Measurements from ENCODE around the gene FMN1. TPM values are rescaled to one million over a fixed set of nuclear protein-coding genes. Genes with fewer than 3 reads are reported as not detected.

Gene FMN1
- total RNA-seq, 1 donor from 2014 or later: 4.3 TPM

- no peak for DNase-seq (ENCODE audit: low read depth)
- H3K4me3 ChIP-seq (ENCODE audit: low read depth, low read length): no peak overlapping the region
- no peak for TF ChIP-seq CTCF (conservative IDR thresholded peaks at IDR 0.05; ENCODE audit: low read depth, low read length)
These were observed 315.4 kb downstream of the FMN1 start for GRCh38 chr15:32878869-32879805.

- no peak overlapping the region for H3K4me3 ChIP-seq (ENCODE audit: low read depth, low read length)
- no peak for TF ChIP-seq CTCF (conservative IDR thresholded peaks at IDR 0.05; ENCODE audit: low read depth, low read length)
- DNase-seq (ENCODE audit: low read depth): no peak
These were observed 316.2 kb downstream of the FMN1 start for GRCh38 chr15:32878342-32878741.

DNA sequence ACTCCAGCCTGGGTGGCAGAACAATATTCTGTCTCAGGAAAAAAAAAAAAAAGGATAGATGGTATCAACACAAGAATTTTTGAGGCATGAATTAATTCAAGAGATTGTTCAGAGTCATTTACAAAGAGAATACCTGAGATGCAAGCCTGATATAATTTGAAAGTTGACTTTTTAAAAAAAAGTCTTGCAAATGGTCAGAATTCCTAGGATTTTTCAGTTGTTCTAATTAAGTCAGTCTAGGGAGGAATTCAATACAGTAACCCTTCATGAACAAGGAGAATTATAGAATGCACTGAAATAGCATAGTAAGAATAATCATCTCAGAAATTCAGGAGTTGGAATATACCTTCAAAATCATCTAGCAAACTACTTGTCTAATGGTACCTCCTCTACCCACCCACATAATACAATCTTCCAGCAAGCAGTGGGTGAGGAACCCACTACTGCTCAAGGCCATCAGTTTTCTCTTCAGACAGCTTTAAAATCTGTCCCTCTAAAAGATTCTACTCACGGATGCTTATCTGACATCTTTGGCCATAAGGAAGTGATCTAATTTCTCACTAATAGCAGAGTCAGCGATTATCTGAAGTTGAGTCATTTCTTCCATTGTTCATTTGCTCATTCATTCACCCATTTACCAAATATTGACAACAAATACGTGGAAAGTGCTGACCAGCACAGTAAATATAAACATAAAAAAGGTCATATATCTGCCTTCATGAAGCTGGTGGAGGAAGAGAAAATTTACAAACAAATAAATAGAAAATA lies 317.1 kb downstream of the FMN1 start:
- no peak for DNase-seq (ENCODE audit: low read depth)
- H3K4me3 ChIP-seq (ENCODE audit: low read depth, low read length): no peak overlapping the region
- TF ChIP-seq CTCF (conservative IDR thresholded peaks at IDR 0.05; ENCODE audit: low read depth, low read length): no peak

GRCh38 chr15:32873284-32874114 lies 321.0 kb downstream of the FMN1 start:
- TF ChIP-seq CTCF (conservative IDR thresholded peaks at IDR 0.05; ENCODE audit: low read depth, low read length): no peak
- no peak for DNase-seq (ENCODE audit: low read depth)
- H3K4me3 ChIP-seq (ENCODE audit: low read depth, low read length): no peak overlapping the region

DNA sequence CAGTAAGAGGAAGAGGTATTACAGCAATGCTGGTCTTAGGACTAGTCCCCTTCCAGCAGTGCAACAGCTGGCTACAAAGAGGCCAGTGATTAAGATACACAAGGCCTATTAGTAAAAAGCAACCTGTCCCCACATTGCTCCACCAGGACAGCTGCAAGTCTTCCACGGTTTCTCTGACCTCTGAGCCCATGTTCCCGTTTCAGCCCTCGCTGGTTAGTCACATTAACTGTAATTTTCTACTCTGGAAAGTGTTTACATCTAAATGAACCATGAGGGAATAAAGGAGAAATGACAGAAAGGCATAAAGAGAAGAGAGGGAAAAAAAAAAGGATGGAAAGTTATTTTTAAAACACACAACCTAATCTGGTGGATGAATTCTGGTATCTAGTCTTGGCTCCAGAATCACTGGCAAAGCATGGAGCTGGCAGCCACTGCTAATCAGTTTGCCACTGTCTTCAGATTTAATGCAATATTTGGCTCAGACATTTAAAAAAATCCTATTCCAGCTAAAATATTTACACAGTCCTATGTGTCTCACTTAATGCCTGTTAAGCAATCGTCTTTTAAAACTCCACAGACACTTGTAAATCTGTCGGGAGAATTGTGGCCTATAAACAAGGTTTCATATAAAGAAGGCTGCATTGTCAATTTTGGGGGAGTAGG lies 321.8 kb downstream of the FMN1 start:
- no peak for DNase-seq (ENCODE audit: low read depth)
- TF ChIP-seq CTCF (conservative IDR thresholded peaks at IDR 0.05; ENCODE audit: low read depth, low read length): no peak
- H3K4me3 ChIP-seq (ENCODE audit: low read depth, low read length): no peak overlapping the region

- no peak overlapping the region for H3K4me3 ChIP-seq (ENCODE audit: low read depth, low read length)
- DNase-seq (ENCODE audit: low read depth): no peak
- no peak for TF ChIP-seq CTCF (conservative IDR thresholded peaks at IDR 0.05; ENCODE audit: low read depth, low read length)
These were observed 322.6 kb downstream of the FMN1 start for GRCh38 chr15:32871883-32872282.
